Measurements from ENCODE around the gene EXOC4.

The EXOC4 gene

GRCh38 chr7:134022286-134022911 lies 769.5 kb downstream of the EXOC4 start:
- no peak for DNase-seq

- DNase-seq = no peak
Observed at GRCh38 chr7:134024739-134025138, 771.9 kb downstream of the EXOC4 start.

- DNase-seq = no peak
Observed at GRCh38 chr7:134028853-134029252, 776.0 kb downstream of the EXOC4 start.

DNA sequence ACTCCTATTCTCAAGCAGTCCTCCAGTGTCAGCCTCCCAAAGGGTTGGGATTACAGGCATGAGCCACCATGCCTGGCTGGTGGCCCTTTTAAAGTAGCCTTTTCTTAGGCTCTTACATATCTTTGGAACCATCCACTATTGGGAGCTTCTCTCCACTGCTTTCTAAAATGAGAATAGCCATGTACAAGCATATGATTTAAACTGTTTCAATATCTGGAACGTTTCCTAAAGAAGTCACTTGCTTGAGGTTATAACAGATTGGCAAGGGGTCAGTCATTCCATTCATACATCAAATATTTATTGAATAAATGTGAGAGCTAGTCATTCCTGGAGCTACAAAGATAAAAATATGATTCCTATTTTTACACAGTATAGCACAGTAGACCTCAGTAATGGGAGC lies 776.9 kb downstream of the EXOC4 start:
- DNase-seq = no peak

GRCh38 chr7:134030460-134030865 lies 777.6 kb downstream of the EXOC4 start:
- DNase-seq = no peak

GRCh38 chr7:134031835-134032617 lies 779.1 kb downstream of the EXOC4 start:
- DNase-seq = peak in 1 of 2 donors; percentile 4

- DNase-seq = no peak
Observed at GRCh38 chr7:134034652-134035051, 781.8 kb downstream of the EXOC4 start.

DNA sequence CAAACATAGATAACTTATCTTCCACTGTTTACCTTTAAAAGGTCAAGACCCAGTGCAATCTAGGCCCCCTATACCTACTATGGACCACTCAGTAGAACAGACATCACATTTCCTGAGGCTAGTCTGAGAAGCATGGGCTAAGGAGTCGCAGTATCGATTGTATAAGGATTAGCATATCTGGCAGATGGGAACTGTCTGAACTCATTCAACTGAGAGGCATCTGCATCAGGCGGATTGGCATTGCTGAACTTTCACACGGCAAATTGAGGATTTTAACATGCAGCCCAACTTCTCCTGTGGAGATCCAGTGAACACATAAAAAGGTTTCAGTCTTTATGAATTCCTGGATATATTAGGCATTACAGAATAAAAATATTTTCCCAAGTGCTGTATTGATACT lies 785.1 kb downstream of the EXOC4 start:
- no peak for DNase-seq

DNA sequence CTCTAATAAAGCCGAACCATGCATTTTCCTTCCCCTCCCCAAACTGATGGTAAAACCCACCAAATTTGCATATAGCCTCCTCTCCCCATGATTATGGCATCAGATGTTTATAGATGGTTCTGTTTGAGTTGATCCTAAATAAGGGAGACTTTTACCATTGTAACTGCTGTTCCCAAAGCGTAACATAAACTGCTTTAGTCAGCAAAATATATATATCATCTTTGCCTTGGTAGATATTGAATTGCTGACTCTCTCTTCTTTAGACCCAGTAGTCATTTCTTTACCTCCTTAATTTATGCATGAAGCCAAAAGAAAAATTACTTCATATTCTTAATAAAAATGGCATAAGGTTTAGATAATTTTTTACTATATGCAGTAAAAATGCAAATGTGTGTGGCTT lies 788.1 kb downstream of the EXOC4 start:
- no peak for DNase-seq

GRCh38 chr7:134041477-134041876 lies 788.6 kb downstream of the EXOC4 start:
- no peak for DNase-seq

DNA sequence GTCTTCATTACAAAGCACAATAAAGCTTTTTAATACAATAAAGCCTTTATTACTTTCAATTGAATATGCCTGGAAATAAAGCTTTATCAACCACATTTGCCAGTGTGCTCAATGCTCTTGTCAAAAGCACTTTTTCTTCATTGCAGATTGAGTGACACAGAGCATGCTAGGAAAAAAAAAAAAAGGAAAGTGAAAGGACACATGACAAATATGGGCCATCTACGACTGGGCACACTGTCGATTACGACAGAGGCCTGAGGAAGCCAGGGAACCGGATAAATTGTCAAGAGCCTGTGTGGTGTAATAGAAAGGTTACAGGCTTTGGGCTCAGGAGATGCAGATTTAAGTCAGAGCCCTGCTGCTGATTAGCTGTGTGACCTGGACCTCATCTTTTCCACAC lies 789.4 kb downstream of the EXOC4 start:
- no peak for DNase-seq

- no peak for DNase-seq
Observed at GRCh38 chr7:134044682-134045081, 791.8 kb downstream of the EXOC4 start.

- DNase-seq = no peak
Observed at GRCh38 chr7:134045716-134046115, 792.8 kb downstream of the EXOC4 start.

- DNase-seq = no peak
Observed at GRCh38 chr7:134046594-134047128, 793.8 kb downstream of the EXOC4 start.

DNA sequence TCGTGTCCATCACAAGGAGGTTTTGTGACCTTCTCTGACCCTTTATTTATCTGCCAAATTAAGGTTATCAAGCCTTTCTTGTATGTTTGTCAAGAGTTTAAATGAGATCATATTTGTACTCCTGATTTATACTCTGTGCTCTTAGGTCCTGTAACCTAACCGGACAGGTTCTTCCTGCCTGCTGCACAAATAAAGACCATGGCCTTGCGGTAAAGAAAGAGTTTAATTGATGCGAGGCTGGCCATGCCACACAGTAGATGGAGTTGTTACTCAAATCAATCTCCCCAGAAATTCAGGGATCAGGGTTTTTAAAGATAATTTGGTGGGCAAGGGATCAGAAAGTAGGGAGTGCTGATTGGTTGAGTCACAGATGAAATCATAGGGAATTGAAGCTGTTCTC lies 794.8 kb downstream of the EXOC4 start:
- DNase-seq = no peak

DNA sequence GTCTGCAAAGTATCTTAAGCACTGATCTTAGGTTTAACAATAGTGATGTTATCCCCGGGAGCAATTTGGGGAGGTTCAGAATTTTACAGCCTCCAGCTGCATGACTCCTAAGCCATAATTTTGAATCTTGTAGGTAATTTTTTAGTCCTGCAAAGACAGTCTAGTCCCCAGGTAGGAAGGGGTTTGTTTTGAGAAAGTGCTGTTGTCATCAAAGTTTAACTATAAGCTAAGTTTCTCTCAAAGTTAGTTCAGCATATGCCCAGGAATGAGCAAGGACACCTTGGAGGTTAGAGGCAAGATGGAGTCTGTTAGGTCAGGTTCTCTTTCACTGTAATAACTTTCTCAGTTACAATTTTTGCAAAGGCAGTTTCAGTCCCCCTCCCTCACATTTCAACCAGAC lies 795.3 kb downstream of the EXOC4 start:
- DNase-seq = no peak

GRCh38 chr7:134051020-134051419 lies 798.1 kb downstream of the EXOC4 start:
- no peak for DNase-seq

GRCh38 chr7:134056816-134057215 lies 803.9 kb downstream of the EXOC4 start:
- no peak for DNase-seq

DNA sequence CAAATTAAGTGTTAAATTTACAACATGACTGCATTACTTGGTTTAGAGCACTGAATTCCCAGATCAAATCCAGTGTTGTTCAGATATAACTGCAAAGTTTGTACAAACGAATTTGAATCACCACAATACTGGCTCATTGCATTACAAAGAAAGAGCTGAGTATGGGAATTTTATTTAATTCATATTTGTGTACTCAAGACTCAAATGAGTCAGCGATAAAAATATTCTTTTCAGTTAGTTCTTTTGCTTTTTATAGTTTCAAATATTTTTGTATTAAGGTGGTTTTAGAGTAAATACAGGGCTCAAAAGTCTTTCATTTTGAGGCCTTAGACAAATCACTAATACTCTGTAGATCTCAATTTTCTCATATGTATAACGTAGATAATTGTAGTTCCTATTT lies 805.6 kb downstream of the EXOC4 start:
- no peak for DNase-seq

GRCh38 chr7:134058980-134059379 lies 806.1 kb downstream of the EXOC4 start:
- no peak for DNase-seq

DNA sequence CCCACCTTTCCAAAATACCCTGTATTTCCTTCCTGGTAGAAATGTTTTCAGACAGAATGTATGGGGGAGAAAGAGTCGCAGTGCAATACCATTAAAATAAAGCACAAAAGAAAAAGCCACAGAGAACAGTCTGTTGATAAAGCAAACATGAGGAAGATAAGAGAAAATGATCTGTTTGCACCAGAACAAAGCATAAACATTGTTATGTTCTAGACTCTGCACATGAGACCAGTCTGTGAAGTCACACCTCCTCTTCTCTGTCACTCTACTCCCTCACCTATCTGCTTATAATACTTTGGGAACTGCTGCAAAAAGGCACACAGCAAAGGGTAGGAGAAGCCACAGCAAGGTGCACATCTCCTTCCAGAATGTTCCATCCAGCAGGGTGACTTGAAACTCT lies 807.0 kb downstream of the EXOC4 start:
- DNase-seq = no peak

- no peak for DNase-seq
Observed at GRCh38 chr7:134060874-134061273, 808.0 kb downstream of the EXOC4 start.

DNA sequence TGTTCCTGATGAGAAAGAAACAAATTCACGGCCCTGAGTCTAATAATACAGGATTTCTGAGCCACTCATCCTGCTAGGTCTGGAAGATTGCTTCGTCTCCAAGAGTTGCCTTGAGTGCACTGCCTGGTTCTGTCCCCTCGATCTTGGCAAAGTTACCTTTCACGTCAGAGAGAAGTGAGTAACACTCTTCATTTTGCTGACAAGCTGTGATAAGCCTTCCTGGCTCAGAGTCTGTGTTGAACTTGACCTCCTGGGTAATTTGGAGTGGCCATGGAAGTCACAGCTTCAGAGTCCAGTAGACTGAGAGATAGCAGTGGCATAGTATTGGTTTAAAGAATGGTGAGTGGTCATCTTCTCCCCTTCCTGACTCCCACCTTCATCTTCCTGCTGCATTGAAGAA lies 809.6 kb downstream of the EXOC4 start:
- DNase-seq = no peak

GRCh38 chr7:134065415-134065814 lies 812.5 kb downstream of the EXOC4 start:
- DNase-seq = no peak

DNA sequence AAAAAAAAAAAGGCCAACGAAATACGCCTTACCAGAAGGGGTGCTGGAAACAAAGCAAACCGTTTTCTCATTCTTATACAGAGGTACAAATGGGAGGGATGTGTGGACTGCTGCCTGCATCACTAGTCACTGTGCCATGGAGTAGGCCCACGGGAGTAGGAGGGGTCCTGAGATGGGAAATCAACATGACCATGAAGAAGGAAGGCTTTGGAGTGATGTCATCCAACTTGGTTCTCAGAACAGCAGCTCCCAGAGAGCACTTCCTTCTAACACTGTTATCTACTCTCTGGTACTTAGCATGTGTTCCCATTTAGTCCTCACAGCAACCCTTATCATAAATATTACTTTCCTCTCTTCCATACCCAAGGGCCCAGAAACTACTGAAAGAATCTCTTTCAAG lies 814.3 kb downstream of the EXOC4 start:
- DNase-seq = no peak
